GM23248 (cell line): ENCODE measurements around the gene PDGFC. TPM values are rescaled to one million over a fixed set of nuclear protein-coding genes. Genes with fewer than 3 reads are reported as not detected.
A peak's percentile ranks its signal among the peaks of the same experiment; 100 is the strongest.

Experiments
- DNase-seq: peaks from one replicate; pipeline ENCODE4 v3.0.0-alpha.2; 2015
- H2AFZ ChIP-seq: fragments of 200-600 bp; sonication (generic); 2 replicates; pipeline ENCODE4 v1.6.1; 2016; ENCODE audit warnings: antibody characterized with exemption
- H3F3A ChIP-seq: fragments of 200-600 bp; sonication (generic); 2 replicates; pipeline ENCODE4 v1.6.1; 2016; ENCODE audit warnings: mild to moderate bottlenecking, antibody characterized with exemption, mixed run types; ENCODE audit not compliant: insufficient read depth
- H3K27ac ChIP-seq: fragments of 200-600 bp; sonication (generic); 2 replicates; pipeline ENCODE4 v1.5.1; 2016; ENCODE audit warnings: mild to moderate bottlenecking
- H3K27me3 ChIP-seq: fragments of 200-600 bp; sonication (generic); replicated peaks from 2 replicates; pipeline ENCODE4 v1.6.1; 2016; ENCODE audit warnings: mild to moderate bottlenecking; ENCODE audit not compliant: insufficient read depth
- H3K36me3 ChIP-seq: fragments of 200-600 bp; sonication (generic); 2 replicates; pipeline ENCODE4 v1.6.1; 2016; ENCODE audit warnings: low read depth, mild to moderate bottlenecking
- H3K4me1 ChIP-seq: fragments of 200-600 bp; sonication (generic); 2 replicates; pipeline ENCODE4 v1.6.1; 2016; ENCODE audit warnings: mild to moderate bottlenecking; ENCODE audit not compliant: insufficient read depth
- H3K4me2 ChIP-seq: fragments of 200-600 bp; sonication (generic); one replicate; pipeline ENCODE4 v1.6.1; 2016; ENCODE audit warnings: mild to moderate bottlenecking; ENCODE audit not compliant: unreplicated experiment
- H3K4me3 ChIP-seq: fragments of 200-600 bp; sonication (generic); 2 replicates; pipeline ENCODE4 v1.5.1; 2016; ENCODE audit warnings: mild to moderate bottlenecking
- H3K79me2 ChIP-seq: fragments of 200-600 bp; sonication (generic); 2 replicates; pipeline ENCODE4 v1.6.1; 2016; ENCODE audit warnings: mild to moderate bottlenecking; ENCODE audit not compliant: insufficient read depth
- H3K9ac ChIP-seq: fragments of 200-600 bp; sonication (generic); 2 replicates; pipeline ENCODE4 v1.6.1; 2016; ENCODE audit warnings: mild to moderate bottlenecking
- H3K9me2 ChIP-seq: fragments of 200-600 bp; sonication (generic); 2 replicates; pipeline ENCODE4 v1.6.1; 2016; ENCODE audit warnings: mixed run types, mild to moderate bottlenecking, moderate library complexity; ENCODE audit not compliant: insufficient read depth
- H3K9me3 ChIP-seq: fragments of 200-600 bp; sonication (generic); one replicate; pipeline ENCODE4 v1.6.1; 2017; ENCODE audit warnings: low read depth
- H4K20me1 ChIP-seq: fragments of 200-600 bp; sonication (generic); 2 replicates; pipeline ENCODE4 v1.6.0; 2016; ENCODE audit not compliant: insufficient read depth
- EZH2 ChIP-seq: fragments of 200-600 bp; sonication (generic); IDR thresholded peaks from 2 replicates; pipeline ENCODE4 v1.6.1; 2018; ENCODE audit warnings: antibody characterized with exemption, mild to moderate bottlenecking; ENCODE audit not compliant: insufficient read depth, poor library complexity, severe bottlenecking
- EZH2phosphoT487 ChIP-seq: fragments of 200-600 bp; sonication (generic); IDR thresholded peaks from 2 replicates; pipeline ENCODE4 v1.6.1; 2018; ENCODE audit warnings: antibody characterized with exemption, moderate library complexity, mild to moderate bottlenecking, low read depth; ENCODE audit not compliant: insufficient read depth
- WGBS, 2 experiments: methylation state at CpG; one replicate each; pipeline ENCODE4 v1.1.6; 2015 to 2017; ENCODE audit warnings: low lambda C conversion rate in 2 of 2, low coverage in 1 of 2; ENCODE audit errors: missing lambda C conversion rate in 2 of 2; 5-methylcytosine and 5-hydroxymethylcytosine counted together
- in situ Hi-C: fragments of 300-500 bp; cut with MboI; formaldehyde crosslinking; loops from 2 replicates; pipeline ENCODE4 v1.15.0; 2020
- polyA plus RNA-seq: library from polyadenylated mRNA; unstranded; fragments of >200 nt; fragmentation: Nextera tagmentation; extraction: Ambion mirVana; gene quantifications from 2 replicates; pipeline ENCODE4 v1.2.1, GENCODE V29; 2016
- total RNA-seq: library from RNA; depleted of rRNA; stranded (reverse); fragments of >200 nt; shearing (Covaris generic); gene quantifications from 2 replicates; pipeline ENCODE4 v1.2.3, GENCODE V29; 2014

The PDGFC gene
- total and polyA plus RNA-seq, 2 experiments from 2014 or later: 26.5 to 64.4 TPM

DNA sequence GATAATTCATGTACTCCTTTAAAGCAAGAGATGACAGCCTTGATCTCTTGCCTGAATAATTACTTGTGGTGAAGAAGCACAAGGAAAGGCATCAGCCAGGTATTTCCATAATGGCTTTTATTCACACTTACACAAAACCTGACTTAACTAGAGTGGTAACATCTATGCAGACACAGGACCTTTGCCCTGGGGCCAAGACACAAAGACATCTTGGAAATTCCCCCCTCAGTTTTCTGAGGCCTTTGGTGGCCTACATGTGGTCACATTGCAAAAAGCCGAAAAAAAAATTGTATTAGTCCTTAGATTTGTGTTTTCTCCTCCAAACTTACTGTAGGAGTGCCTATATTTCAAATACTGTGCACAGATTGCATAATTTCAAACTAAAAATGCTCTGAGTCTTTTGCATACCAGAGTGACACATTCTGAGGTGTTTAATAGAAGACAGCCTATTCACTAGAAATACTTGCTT lies 172.4 kb downstream of the PDGFC start:
- H3K27ac ChIP-seq: peak overlapping the region; percentile 74

GRCh38 chr4:156798438-156798837 lies 173.2 kb downstream of the PDGFC start:
- Histone ChIP-seq H3K27ac (peak overlapping the region; percentile 74), H3K9me2 (no peaks in the 10 kb centered on the region), H4K20me1 (no peaks in the 10 kb centered on the region), H3K4me3 (no peak overlapping the region), H2AFZ (no peak overlapping the region), H3K27me3 (no peaks in the 10 kb centered on the region), H3K9ac (peak overlapping the region; percentile 12; the same call in 1 of the 2 replicates), H3K9me3 (no peaks in the 10 kb centered on the region), H3K79me2 (peaks cover 33% of the 10 kb centered on the region; the same call in 1 of the 2 replicates), H3F3A (peaks cover 53% of the 10 kb centered on the region), H3K4me1 (peaks cover 45% of the 10 kb centered on the region), H3K4me2 (peak overlapping the region; percentile 66), H3K36me3 (no peaks in the 10 kb centered on the region)
- in situ Hi-C loops: no loop called here
- 100% methylated on average over 1 of the region's 1 CpG for WGBS, 2 experiments
- TF ChIP-seq EZH2phosphoT487: no peak
- no peak for TF ChIP-seq EZH2
- peak; percentile 7 for DNase-seq

More for the DNA sequence above, 172.4 kb downstream of the PDGFC start:
- peaks cover 50% of the 10 kb centered on the region for H3K4me1 ChIP-seq
- no peak overlapping the region for H2AFZ ChIP-seq
- peak overlapping the region; percentile 66 for H3K4me2 ChIP-seq
- in situ Hi-C loops: no loop called here
- no peak overlapping the region for H3K4me3 ChIP-seq
- H3K27me3 ChIP-seq: no peaks in the 10 kb centered on the region
- TF ChIP-seq EZH2phosphoT487: no peak
- TF ChIP-seq EZH2: no peak
- no peaks in the 10 kb centered on the region for H3K9me3 ChIP-seq
- no peaks in the 10 kb centered on the region for H4K20me1 ChIP-seq
- peaks cover 59% of the 10 kb centered on the region for H3F3A ChIP-seq
- H3K9ac ChIP-seq: peak overlapping the region; percentile 12; the same call in 1 of the 2 replicates
- H3K79me2 ChIP-seq: peaks cover 29% of the 10 kb centered on the region; the same call in 1 of the 2 replicates
- no peaks in the 10 kb centered on the region for H3K36me3 ChIP-seq
- peak; percentile 81 for DNase-seq
- 9 to 14% methylated on average over 1 of the region's 1 CpG for WGBS, 2 experiments
- H3K9me2 ChIP-seq: no peaks in the 10 kb centered on the region

DNA sequence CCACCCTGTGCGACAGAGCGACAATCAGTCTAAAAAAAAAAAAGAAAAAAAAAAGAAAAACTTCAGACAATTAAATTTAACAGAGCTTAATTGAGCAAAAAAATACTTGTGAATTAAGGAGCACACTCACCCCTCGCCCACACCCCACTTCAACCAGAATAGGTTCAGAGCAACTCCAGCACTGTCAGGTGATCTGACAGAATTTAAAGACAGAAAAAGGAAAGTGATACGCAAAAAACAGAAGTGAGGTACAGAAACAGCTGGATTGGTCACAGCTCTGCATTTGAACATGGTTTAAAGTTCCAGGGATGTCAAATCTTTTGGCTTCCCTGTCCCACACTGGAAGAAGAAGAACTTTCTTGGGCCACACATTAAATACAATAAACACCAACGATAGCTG lies 174.4 kb downstream of the PDGFC start:
- no peak for DNase-seq
- no peak overlapping the region for H3K4me3 ChIP-seq
- H3K27me3 ChIP-seq: no peaks in the 10 kb centered on the region
- peaks cover 33% of the 10 kb centered on the region for H3K4me1 ChIP-seq
- no peak overlapping the region for H3K9ac ChIP-seq
- H3K9me3 ChIP-seq: no peaks in the 10 kb centered on the region
- TF ChIP-seq EZH2phosphoT487 (no peak), EZH2 (no peak)
- H3K79me2 ChIP-seq: peaks cover 40% of the 10 kb centered on the region; the same call in 1 of the 2 replicates
- H4K20me1 ChIP-seq: no peaks in the 10 kb centered on the region
- H3K27ac ChIP-seq: no peak overlapping the region
- 92 to 96% methylated on average over 5 of the region's 5 CpGs for WGBS, 2 experiments
- H3K36me3 ChIP-seq: no peaks in the 10 kb centered on the region
- H3K4me2 ChIP-seq: no peak overlapping the region
- H3K9me2 ChIP-seq: no peaks in the 10 kb centered on the region
- in situ Hi-C loops: no loop called here
- H3F3A ChIP-seq: peaks cover 41% of the 10 kb centered on the region
- no peak overlapping the region for H2AFZ ChIP-seq

- WGBS, 2 experiments: 71 to 81% methylated on average over 2 of the region's 2 CpGs
- in situ Hi-C loops: no loop called here
These were observed 175.9 kb downstream of the PDGFC start for GRCh38 chr4:156795727-156796126.

More at GRCh38 chr4:156795727-156796126, 175.9 kb downstream of the PDGFC start:
- Histone ChIP-seq H3K4me2 (no peak overlapping the region), H3K4me3 (no peak overlapping the region), H4K20me1 (no peaks in the 10 kb centered on the region), H3K9me2 (no peaks in the 10 kb centered on the region), H3F3A (peaks cover 33% of the 10 kb centered on the region), H3K27ac (no peak overlapping the region), H3K79me2 (peaks cover 32% of the 10 kb centered on the region; the same call in 1 of the 2 replicates), H3K4me1 (peaks cover 39% of the 10 kb centered on the region), H3K9ac (no peak overlapping the region), H3K27me3 (no peaks in the 10 kb centered on the region), H3K9me3 (no peaks in the 10 kb centered on the region), H2AFZ (no peak overlapping the region), H3K36me3 (no peaks in the 10 kb centered on the region)
- DNase-seq: no peak
- no peak for TF ChIP-seq EZH2phosphoT487
- TF ChIP-seq EZH2: no peak
